ENCODE results near the gene GGT6. TPM values are rescaled to one million over a fixed set of nuclear protein-coding genes. Genes with fewer than 3 reads are reported as not detected.
"Not testable (repeated sequence)": the region's sequence is repeated elsewhere in the genome, so short reads cannot be mapped to it uniquely, and the experiment has no call there.

The GGT6 gene
- total RNA-seq, 4 donors from 2014 or later: 214 to 308 (median 283) TPM

- Histone ChIP-seq H3K4me1 (peaks cover 0 to 10% (median 9%) of the 10 kb centered on the region in 4 donors), H3K9me3 (no peaks in the 10 kb centered on the region), H3K36me3 (no peaks in the 10 kb centered on the region), H3K27me3 (peaks cover 33% of the 10 kb centered on the region), H3K27ac (no peak overlapping the region), H3K4me3 (no peak overlapping the region)
- in situ Hi-C loops (cut with MboI; ENCODE audit: low pct_ligation_motif_present in 1 of 4, low pct_unique_long_range_greater_than_20kb in 1 of 4, low sequenced_read_pairs in 3 of 4): loop anchor here in 2 of 4 donors (10.0 kb wide), 1 partner anchor 45 kb away; no protein-coding TSS in a partner anchor
- no peak for TF ChIP-seq CTCF (IDR thresholded peaks at IDR 0.05)
- no peak for TF ChIP-seq POLR2A (IDR thresholded peaks at IDR 0.05)
- no peak for TF ChIP-seq EP300 (IDR thresholded peaks at IDR 0.05; ENCODE audit: low read depth)
- TF ChIP-seq POLR2AphosphoS5 (IDR thresholded peaks at IDR 0.05): no peak
- intact Hi-C loops (cut with DNase I; ENCODE audit: low total_unique reads): no loop called here
- 80 to 87% methylated on average over 3 to 11 of the region's 11 CpGs for WGBS, 2 donors (ENCODE audit: low coverage in 1 of 2)
- DNase-seq: no peak
Observed at GRCh38 chr17:4579678-4580077, 19.3 kb upstream of the GGT6 start.

- 94% methylated on average over 13 of the region's 24 CpGs; no CpG with 5 or more reads in 1 of the 2 donors for WGBS, 2 donors (ENCODE audit: low coverage in 1 of 2)
- in situ Hi-C loops (cut with MboI; ENCODE audit: low pct_ligation_motif_present in 1 of 4, low pct_unique_long_range_greater_than_20kb in 1 of 4, low sequenced_read_pairs in 3 of 4): loop anchor here in 2 of 4 donors (10.0 kb wide), 1 partner anchor 46 kb away; no protein-coding TSS in a partner anchor
- peaks cover 19% of the 10 kb centered on the region for H3K27me3 ChIP-seq
- H3K4me1 ChIP-seq; intact Hi-C loops (cut with DNase I; ENCODE audit: low total_unique reads); DNase-seq; H3K9me3 ChIP-seq; H3K4me3 ChIP-seq; H3K36me3 ChIP-seq; H3K27ac ChIP-seq: not testable (repeated sequence)
Observed at GRCh38 chr17:4578349-4578748, 18.0 kb upstream of the GGT6 start.

- no peak for DNase-seq
- no peaks in the 10 kb centered on the region for H3K9me3 ChIP-seq
- no peaks in the 10 kb centered on the region for H3K36me3 ChIP-seq
- peaks cover 11% of the 10 kb centered on the region for H3K27me3 ChIP-seq
- H3K27ac ChIP-seq: no peak overlapping the region
- no peak for TF ChIP-seq POLR2A (IDR thresholded peaks at IDR 0.05)
- H3K4me1 ChIP-seq: no peaks in the 10 kb centered on the region
- in situ Hi-C loops (cut with MboI; ENCODE audit: low pct_ligation_motif_present in 1 of 4, low pct_unique_long_range_greater_than_20kb in 1 of 4, low sequenced_read_pairs in 3 of 4) (loop anchor here in 2 of 4 donors (10.0 kb wide), 1 partner anchor 47 kb away; no protein-coding TSS in a partner anchor), intact Hi-C loops (cut with DNase I; ENCODE audit: low total_unique reads) (no loop called here)
- WGBS, 2 donors (ENCODE audit: low coverage in 1 of 2): 82% methylated on average over 8 of the region's 8 CpGs; no CpG with 5 or more reads in 1 of the 2 donors
- H3K4me3 ChIP-seq: no peak overlapping the region
Observed at GRCh38 chr17:4577386-4577993, 17.1 kb upstream of the GGT6 start.

GRCh38 chr17:4576729-4577322 lies 16.4 kb upstream of the GGT6 start:
- intact Hi-C loops (cut with DNase I; ENCODE audit: low total_unique reads): no loop called here
- WGBS, 2 donors (ENCODE audit: low coverage in 1 of 2): 79% methylated on average over 17 of the region's 18 CpGs; no CpG with 5 or more reads in 1 of the 2 donors
- Histone ChIP-seq H3K36me3 (no peaks in the 10 kb centered on the region), H3K4me1 (no peaks in the 10 kb centered on the region), H3K4me3 (no peak overlapping the region), H3K9me3 (no peaks in the 10 kb centered on the region), H3K27ac (no peak overlapping the region), H3K27me3 (peaks cover 4% of the 10 kb centered on the region)
- in situ Hi-C loops (cut with MboI; ENCODE audit: low pct_ligation_motif_present in 1 of 4, low pct_unique_long_range_greater_than_20kb in 1 of 4, low sequenced_read_pairs in 3 of 4): loop anchor here in 2 of 4 donors (10.0 kb wide), 1 partner anchor 48 kb away; no protein-coding TSS in a partner anchor
- no peak for DNase-seq
- TF ChIP-seq POLR2AphosphoS5 (IDR thresholded peaks at IDR 0.05) (no peak), EP300 (IDR thresholded peaks at IDR 0.05; ENCODE audit: low read depth) (no peak), POLR2A (IDR thresholded peaks at IDR 0.05) (no peak), CTCF (IDR thresholded peaks at IDR 0.05) (no peak)

- TF ChIP-seq POLR2AphosphoS5 (IDR thresholded peaks at IDR 0.05): no peak
- no peak for TF ChIP-seq CTCF (IDR thresholded peaks at IDR 0.05)
- no peak for TF ChIP-seq EP300 (IDR thresholded peaks at IDR 0.05; ENCODE audit: low read depth)
- no peak for TF ChIP-seq POLR2A (IDR thresholded peaks at IDR 0.05)
- Histone ChIP-seq H3K4me3 (no peak overlapping the region), H3K9me3 (no peaks in the 10 kb centered on the region), H3K4me1 (no peaks in the 10 kb centered on the region), H3K27ac (no peak overlapping the region), H3K27me3 (no peaks in the 10 kb centered on the region), H3K36me3 (no peaks in the 10 kb centered on the region)
- intact Hi-C loops (cut with DNase I; ENCODE audit: low total_unique reads) (no loop called here), in situ Hi-C loops (cut with MboI; ENCODE audit: low pct_ligation_motif_present in 1 of 4, low pct_unique_long_range_greater_than_20kb in 1 of 4, low sequenced_read_pairs in 3 of 4) (loop anchor here in 2 of 4 donors (10.0 kb wide), 1 partner anchor 49 kb away; no protein-coding TSS in a partner anchor)
- WGBS, 2 donors (ENCODE audit: low coverage in 1 of 2): 70 to 74% methylated on average over 6 of the region's 6 CpGs
- DNase-seq: no peak
Observed at GRCh38 chr17:4576161-4576558, 15.8 kb upstream of the GGT6 start.
